PFSK-1 (cell line): ENCODE data around the gene NIPAL4.

Experiments used
- FOXP2 ChIP-seq: optimal IDR thresholded peaks from 2 replicates; pipeline ENCODE3; 2011; ENCODE audit warnings: borderline replicate concordance, control low read depth, inconsistent platforms; ENCODE audit not compliant: insufficient read depth; ENCODE audit errors: extremely low read length, extremely low read depth
- POLR2AphosphoS5 ChIP-seq: IDR thresholded peaks from 2 replicates; pipeline ENCODE4 v1.6.1; 2012; ENCODE audit warnings: low read depth, mild to moderate bottlenecking, control low read depth, low read length, moderate library complexity
- SIN3A ChIP-seq: IDR thresholded peaks from 2 replicates; pipeline ENCODE4 v1.6.1; 2012; ENCODE audit warnings: mild to moderate bottlenecking, low read length, moderate library complexity, borderline replicate concordance; ENCODE audit not compliant: insufficient read depth
- TAF1 ChIP-seq: IDR thresholded peaks from 2 replicates; pipeline ENCODE4 v1.6.1; 2012; ENCODE audit warnings: low read length, control low read depth, borderline replicate concordance; ENCODE audit not compliant: insufficient read depth
- TF ChIP-seq, protein P1 (sequence below), 2 experiments: IDR thresholded peaks; 2 replicates each; pipeline versions ENCODE4 v1.6.1 to v1.8.0; 2011 to 2012; ENCODE audit warnings: low read depth in 2 of 2, low read length in 2 of 2, control low read depth in 1 of 2, inconsistent platforms in 1 of 2, mild to moderate bottlenecking in 1 of 2, moderate library complexity in 1 of 2; ENCODE audit not compliant: insufficient read depth in 1 of 2

DNA sequence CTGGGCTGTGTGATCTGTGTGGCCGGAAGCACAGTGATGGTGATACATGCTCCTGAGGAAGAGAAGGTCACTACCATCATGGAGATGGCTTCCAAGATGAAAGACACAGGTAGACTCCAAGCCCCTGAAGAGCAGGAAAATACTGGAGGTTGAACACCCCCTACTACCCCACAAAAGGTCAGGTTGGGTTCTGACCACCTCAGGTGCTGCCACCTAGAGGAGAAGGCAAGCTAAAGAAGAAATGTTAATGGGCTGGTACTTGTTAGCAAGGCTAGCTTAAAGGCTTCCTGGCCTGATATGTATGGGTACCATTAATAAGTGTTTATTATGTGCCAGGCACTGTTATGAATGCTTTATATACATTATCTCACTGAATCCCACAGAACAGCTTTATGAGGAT, 11.7 kb downstream of the NIPAL4 start:
- no peak for TF ChIP-seq POLR2AphosphoS5
- no peak for TF ChIP-seq TAF1
- no peak for TF ChIP-seq SIN3A
- TF ChIP-seq, protein P1, sequence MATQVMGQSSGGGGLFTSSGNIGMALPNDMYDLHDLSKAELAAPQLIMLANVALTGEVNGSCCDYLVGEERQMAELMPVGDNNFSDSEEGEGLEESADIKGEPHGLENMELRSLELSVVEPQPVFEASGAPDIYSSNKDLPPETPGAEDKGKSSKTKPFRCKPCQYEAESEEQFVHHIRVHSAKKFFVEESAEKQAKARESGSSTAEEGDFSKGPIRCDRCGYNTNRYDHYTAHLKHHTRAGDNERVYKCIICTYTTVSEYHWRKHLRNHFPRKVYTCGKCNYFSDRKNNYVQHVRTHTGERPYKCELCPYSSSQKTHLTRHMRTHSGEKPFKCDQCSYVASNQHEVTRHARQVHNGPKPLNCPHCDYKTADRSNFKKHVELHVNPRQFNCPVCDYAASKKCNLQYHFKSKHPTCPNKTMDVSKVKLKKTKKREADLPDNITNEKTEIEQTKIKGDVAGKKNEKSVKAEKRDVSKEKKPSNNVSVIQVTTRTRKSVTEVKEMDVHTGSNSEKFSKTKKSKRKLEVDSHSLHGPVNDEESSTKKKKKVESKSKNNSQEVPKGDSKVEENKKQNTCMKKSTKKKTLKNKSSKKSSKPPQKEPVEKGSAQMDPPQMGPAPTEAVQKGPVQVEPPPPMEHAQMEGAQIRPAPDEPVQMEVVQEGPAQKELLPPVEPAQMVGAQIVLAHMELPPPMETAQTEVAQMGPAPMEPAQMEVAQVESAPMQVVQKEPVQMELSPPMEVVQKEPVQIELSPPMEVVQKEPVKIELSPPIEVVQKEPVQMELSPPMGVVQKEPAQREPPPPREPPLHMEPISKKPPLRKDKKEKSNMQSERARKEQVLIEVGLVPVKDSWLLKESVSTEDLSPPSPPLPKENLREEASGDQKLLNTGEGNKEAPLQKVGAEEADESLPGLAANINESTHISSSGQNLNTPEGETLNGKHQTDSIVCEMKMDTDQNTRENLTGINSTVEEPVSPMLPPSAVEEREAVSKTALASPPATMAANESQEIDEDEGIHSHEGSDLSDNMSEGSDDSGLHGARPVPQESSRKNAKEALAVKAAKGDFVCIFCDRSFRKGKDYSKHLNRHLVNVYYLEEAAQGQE (IDR thresholded peaks at IDR 0.05; ENCODE audit: insufficient read depth in 1 of 2, low read depth in 2 of 2, low read length in 2 of 2), result no peak
- TF ChIP-seq FOXP2, result no peak
